GM19351 (cell line): ENCODE data around the gene RAC3.

Source experiments
- ATAC-seq: cut with Tn5 transposase; IDR thresholded peaks from one replicate; pipeline ENCODE4 v1.9.1; 2021; ENCODE audit warnings: mild to moderate bottlenecking, moderate library complexity; ENCODE audit not compliant: unreplicated experiment

RAC3 gene

GRCh38 chr17:82065193-82065637, 33.7 kb downstream of the RAC3 start:
- peak; percentile 28 for ATAC-seq

- peak; percentile 53 for ATAC-seq
Measured at GRCh38 chr17:82065638-82066303, 34.3 kb downstream of the RAC3 start, which contains the start of gene DUS1L. Gene DUS1L, minus strand, starts transcription at chr17:82065804. Its CDS starts 745 bp downstream, at chr17:82065059.

GRCh38 chr17:82070611-82071010, 39.1 kb downstream of the RAC3 start:
- no peak for ATAC-seq

GRCh38 chr17:82072827-82073226, 41.3 kb downstream of the RAC3 start:
- ATAC-seq, result no peak

GRCh38 chr17:82073446-82073845, 42.0 kb downstream of the RAC3 start:
- no peak for ATAC-seq

- no peak for ATAC-seq
Measured at GRCh38 chr17:82076018-82076784, 44.7 kb downstream of the RAC3 start.

- no peak for ATAC-seq
Measured at GRCh38 chr17:82076785-82077591, 45.5 kb downstream of the RAC3 start.

GRCh38 chr17:82077617-82078358, 46.3 kb downstream of the RAC3 start:
- ATAC-seq, result no peak

- ATAC-seq, result no peak
Measured at GRCh38 chr17:82078433-82078832, 47.0 kb downstream of the RAC3 start.

- no peak for ATAC-seq
Measured at GRCh38 chr17:82079001-82079677, 47.7 kb downstream of the RAC3 start.

GRCh38 chr17:82080048-82080788, 48.7 kb downstream of the RAC3 start:
- no peak for ATAC-seq

- ATAC-seq, result no peak
Measured at GRCh38 chr17:82080789-82081464, 49.4 kb downstream of the RAC3 start.

GRCh38 chr17:82081546-82081945, 50.1 kb downstream of the RAC3 start:
- ATAC-seq, result no peak

- ATAC-seq, result no peak
Measured at GRCh38 chr17:82081966-82082365, 50.5 kb downstream of the RAC3 start.

- no peak for ATAC-seq
Measured at GRCh38 chr17:82082456-82082855, 51.0 kb downstream of the RAC3 start.

- no peak for ATAC-seq
Measured at GRCh38 chr17:82083009-82083408, 51.5 kb downstream of the RAC3 start.
